Trophoblast cell (in vitro differentiated cells and primary cell): ENCODE measurements around the gene GBX1.

Source experiments
- DNase-seq, 2 donors: peaks; one replicate each; pipeline ENCODE4 v3.0.0-alpha.2; 2016
- H2AFZ ChIP-seq: 2 replicates; pipeline ENCODE4 v1.6.1; 2013; ENCODE audit warnings: low read length, moderate library complexity, mild to moderate bottlenecking; ENCODE audit not compliant: insufficient read depth, poor library complexity
- H2AK5ac ChIP-seq: 2 replicates; pipeline ENCODE4 v1.6.1; 2013; ENCODE audit warnings: mild to moderate bottlenecking, low read length
- H2BK120ac ChIP-seq: 2 replicates; pipeline ENCODE4 v1.6.1; 2013; ENCODE audit warnings: low read length, mild to moderate bottlenecking, moderate library complexity; ENCODE audit not compliant: insufficient read depth, poor library complexity
- H2BK12ac ChIP-seq: 2 replicates; pipeline ENCODE4 v1.6.1; 2013; ENCODE audit warnings: mild to moderate bottlenecking, low read length, moderate library complexity
- H2BK5ac ChIP-seq: 2 replicates; pipeline ENCODE4 v1.6.1; 2013; ENCODE audit warnings: low read length, low read depth, moderate library complexity, mild to moderate bottlenecking; ENCODE audit not compliant: poor library complexity
- H3K14ac ChIP-seq: 2 replicates; pipeline ENCODE4 v1.6.1; 2013; ENCODE audit warnings: mild to moderate bottlenecking, low read length
- H3K18ac ChIP-seq: 2 replicates; pipeline ENCODE4 v1.6.1; 2013; ENCODE audit warnings: mild to moderate bottlenecking, low read length
- H3K23ac ChIP-seq: 2 replicates; pipeline ENCODE4 v1.6.1; 2013; ENCODE audit warnings: low read length
- H3K27ac ChIP-seq: 2 replicates; pipeline ENCODE4 v1.5.1; 2013; ENCODE audit warnings: low read depth, mild to moderate bottlenecking, inconsistent platforms, low read length, moderate library complexity
- H3K27me3 ChIP-seq: 2 replicates; pipeline ENCODE4 v1.6.1; 2013; ENCODE audit warnings: inconsistent platforms, mild to moderate bottlenecking, low read length, moderate library complexity; ENCODE audit not compliant: insufficient read depth
- H3K36me3 ChIP-seq, 2 experiments: 1 replicate in 1 of 2; 2 replicates in 1 of 2; pipeline ENCODE4 v1.6.1; 2013; ENCODE audit warnings: low read length in 2 of 2, mild to moderate bottlenecking in 2 of 2, moderate library complexity in 1 of 2; ENCODE audit not compliant: insufficient read depth in 2 of 2, control insufficient read depth in 1 of 2
- H3K4ac ChIP-seq: 2 replicates; pipeline ENCODE4 v1.6.1; 2013; ENCODE audit warnings: low read depth, mild to moderate bottlenecking, low read length, moderate library complexity
- H3K4me1 ChIP-seq, 2 experiments: 1 replicate in 1 of 2; 2 replicates in 1 of 2; pipeline ENCODE4 v1.6.1; 2013; ENCODE audit warnings: low read length in 2 of 2, mild to moderate bottlenecking in 2 of 2, moderate library complexity in 1 of 2; ENCODE audit not compliant: insufficient read depth in 2 of 2, control insufficient read depth in 1 of 2
- H3K4me2 ChIP-seq: 2 replicates; pipeline ENCODE4 v1.6.1; 2013; ENCODE audit warnings: inconsistent platforms, mild to moderate bottlenecking, low read length, moderate library complexity
- H3K4me3 ChIP-seq: 2 replicates; pipeline ENCODE4 v1.5.1; 2013; ENCODE audit warnings: mild to moderate bottlenecking, low read depth, low read length, inconsistent platforms
- H3K79me1 ChIP-seq: one replicate; pipeline ENCODE4 v1.6.1; 2013; ENCODE audit warnings: low read length
- H3K79me2 ChIP-seq: 2 replicates; pipeline ENCODE4 v1.6.1; 2013; ENCODE audit warnings: low read length, mild to moderate bottlenecking; ENCODE audit not compliant: control insufficient read depth, insufficient read depth, poor library complexity
- H3K9ac ChIP-seq: 2 replicates; pipeline ENCODE4 v1.6.1; 2013; ENCODE audit warnings: mild to moderate bottlenecking, low read length
- H3K9me3 ChIP-seq: 2 replicates; pipeline ENCODE4 v1.6.1; 2013; ENCODE audit warnings: low read depth, mild to moderate bottlenecking, control low read depth, inconsistent platforms, low read length; ENCODE audit not compliant: insufficient read depth
- H4K12ac ChIP-seq: 2 replicates; pipeline ENCODE4 v1.6.1; 2013; ENCODE audit warnings: low read depth, mild to moderate bottlenecking, low read length, moderate library complexity
- H4K8ac ChIP-seq: 2 replicates; pipeline ENCODE4 v1.6.1; 2013; ENCODE audit warnings: low read depth, mild to moderate bottlenecking, low read length, moderate library complexity
- H4K91ac ChIP-seq: one replicate; pipeline ENCODE4 v1.6.1; 2013; ENCODE audit warnings: low read depth, mild to moderate bottlenecking, low read length, moderate library complexity
- WGBS: extraction: QIAGEN DNeasy Blood & Tissue Kit; methylation state at CpG from one replicate; pipeline ENCODE4 v1.1.7; 2013; ENCODE audit warnings: missing lambda C conversion rate; ENCODE audit not compliant: insufficient read length, insufficient coverage; ENCODE audit errors: extremely low coverage; 5-methylcytosine and 5-hydroxymethylcytosine counted together

The GBX1 gene

GRCh38 chr7:151135866-151136843 lies 31.3 kb downstream of the GBX1 start:
- Histone ChIP-seq H3K4me3 (no peak overlapping the region), H3K79me1 (no peaks in the 10 kb centered on the region), H4K8ac (no peak overlapping the region), H3K4me2 (no peak overlapping the region), H2BK12ac (no peak overlapping the region), H3K9ac (no peak overlapping the region), H3K9me3 (no peaks in the 10 kb centered on the region), H4K91ac (no peak overlapping the region), H3K36me3 (peaks cover 86 to 91% of the 10 kb centered on the region in 2 experiments), H3K27me3 (no peaks in the 10 kb centered on the region), H3K23ac (no peak overlapping the region), H3K27ac (no peak overlapping the region), H2BK5ac (no peak overlapping the region), H3K4ac (no peak overlapping the region), H3K14ac (no peak overlapping the region), H4K12ac (no peak overlapping the region), H3K79me2 (no peaks in the 10 kb centered on the region), H2AK5ac (no peak overlapping the region), H2BK120ac (no peak overlapping the region), H3K18ac (no peak overlapping the region), H2AFZ (no peak overlapping the region), H3K4me1 (peaks cover 0 to 3% of the 10 kb centered on the region in 2 experiments)
- WGBS = no CpG with 5 or more reads among the region's 33 CpGs
- no peak for DNase-seq

GRCh38 chr7:151135525-151135845 lies 32.0 kb downstream of the GBX1 start:
- Histone ChIP-seq H4K12ac (no peak overlapping the region), H2BK120ac (no peak overlapping the region), H3K9me3 (no peaks in the 10 kb centered on the region), H2AK5ac (no peak overlapping the region), H3K4me3 (no peak overlapping the region), H3K27me3 (no peaks in the 10 kb centered on the region), H2BK5ac (no peak overlapping the region), H3K14ac (no peak overlapping the region), H3K79me1 (no peaks in the 10 kb centered on the region), H2BK12ac (no peak overlapping the region), H3K27ac (no peak overlapping the region), H3K79me2 (no peaks in the 10 kb centered on the region), H4K91ac (no peak overlapping the region), H3K4me2 (no peak overlapping the region), H3K4me1 (peaks cover 0 to 3% of the 10 kb centered on the region in 2 experiments), H2AFZ (no peak overlapping the region), H3K4ac (no peak overlapping the region), H3K18ac (no peak overlapping the region), H4K8ac (no peak overlapping the region), H3K23ac (no peak overlapping the region), H3K36me3 (peaks cover 86 to 91% of the 10 kb centered on the region in 2 experiments), H3K9ac (no peak overlapping the region)
- WGBS = no CpG with 5 or more reads among the region's 5 CpGs
- DNase-seq = no peak

GRCh38 chr7:151134743-151135524 lies 32.6 kb downstream of the GBX1 start:
- Histone ChIP-seq H3K4me2 (no peak overlapping the region), H3K23ac (no peak overlapping the region), H4K91ac (no peak overlapping the region), H3K4ac (no peak overlapping the region), H3K79me1 (no peaks in the 10 kb centered on the region), H3K9me3 (no peaks in the 10 kb centered on the region), H2BK120ac (no peak overlapping the region), H2BK5ac (no peak overlapping the region), H2AFZ (no peak overlapping the region), H3K4me1 (peaks cover 0 to 3% of the 10 kb centered on the region in 2 experiments), H3K9ac (no peak overlapping the region), H4K8ac (no peak overlapping the region), H3K14ac (no peak overlapping the region), H3K27me3 (no peaks in the 10 kb centered on the region), H3K4me3 (no peak overlapping the region), H3K79me2 (no peaks in the 10 kb centered on the region), H3K18ac (no peak overlapping the region), H2AK5ac (no peak overlapping the region), H2BK12ac (no peak overlapping the region), H3K36me3 (peaks cover 91 to 96% of the 10 kb centered on the region in 2 experiments), H4K12ac (no peak overlapping the region), H3K27ac (no peak overlapping the region)
- no peak for DNase-seq
- no CpG with 5 or more reads among the region's 14 CpGs for WGBS

GRCh38 chr7:151133986-151134742 lies 33.3 kb downstream of the GBX1 start:
- H3K4me3 ChIP-seq = no peak overlapping the region
- H2AK5ac ChIP-seq = no peak overlapping the region
- H3K9ac ChIP-seq = no peak overlapping the region
- no peak overlapping the region for H4K12ac ChIP-seq
- no peak overlapping the region for H2BK5ac ChIP-seq
- H3K27me3 ChIP-seq = no peaks in the 10 kb centered on the region
- no peak overlapping the region for H2AFZ ChIP-seq
- H3K18ac ChIP-seq = no peak overlapping the region
- H3K23ac ChIP-seq = no peak overlapping the region
- H2BK120ac ChIP-seq = no peak overlapping the region
- H3K79me1 ChIP-seq = no peaks in the 10 kb centered on the region
- H4K91ac ChIP-seq = no peak overlapping the region
- DNase-seq = no peak
- no peak overlapping the region for H3K4ac ChIP-seq
- no peaks in the 10 kb centered on the region for H3K9me3 ChIP-seq
- H4K8ac ChIP-seq = no peak overlapping the region
- peaks cover 94 to 96% of the 10 kb centered on the region in 2 experiments for H3K36me3 ChIP-seq
- no CpG with 5 or more reads among the region's 24 CpGs for WGBS
- no peak overlapping the region for H2BK12ac ChIP-seq
- H3K27ac ChIP-seq = no peak overlapping the region
- no peaks in the 10 kb centered on the region for H3K79me2 ChIP-seq
- H3K4me2 ChIP-seq = no peak overlapping the region
- peaks cover 0 to 3% of the 10 kb centered on the region in 2 experiments for H3K4me1 ChIP-seq
- H3K14ac ChIP-seq = no peak overlapping the region
